ENCODE results near the gene TCEAL5.
"Not testable (repeated sequence)": the region's sequence is repeated elsewhere in the genome, so short reads cannot be mapped to it uniquely, and the experiment has no call there.

TCEAL5 gene

DNA sequence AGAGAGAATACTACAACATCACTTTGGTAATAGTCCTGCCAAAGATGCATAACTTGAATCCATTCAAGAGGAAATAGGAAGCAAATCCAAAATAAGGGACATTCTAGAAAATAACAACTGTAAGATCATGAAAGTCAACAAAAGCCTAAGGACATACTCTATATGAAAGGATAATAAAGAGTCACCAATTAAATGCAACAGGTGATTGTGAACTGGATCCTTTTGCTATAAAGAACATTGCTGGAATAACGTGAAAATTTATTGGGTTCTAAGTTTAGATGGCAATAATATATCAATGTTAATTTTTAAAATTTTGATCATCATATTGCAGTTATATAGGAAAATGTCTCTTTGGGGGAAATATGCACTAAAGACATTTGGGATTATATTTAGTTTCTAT lies 41.7 kb downstream of the TCEAL5 start:
- DNase-seq (ENCODE audit: low read depth): no peak

DNA sequence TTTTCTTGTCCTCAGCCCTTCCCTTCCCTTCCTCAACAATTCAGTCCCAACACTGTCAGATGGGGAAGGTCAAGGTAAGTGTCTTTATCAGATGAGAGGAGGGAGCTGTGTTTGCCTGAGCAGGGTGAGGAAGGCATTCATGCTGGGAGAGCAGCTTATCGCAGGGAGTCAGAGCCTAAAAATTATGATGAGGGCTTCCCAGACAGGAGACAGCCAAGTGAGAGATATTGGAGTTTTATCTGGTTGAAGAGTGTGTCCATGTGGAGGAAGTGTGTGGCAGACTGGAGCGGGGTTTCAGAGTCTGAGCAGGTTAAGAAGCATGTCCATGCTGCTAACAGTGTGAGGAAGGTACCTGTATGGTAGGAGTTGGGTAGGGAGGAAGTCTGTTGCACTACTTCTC lies 43.3 kb downstream of the TCEAL5 start:
- no peak for DNase-seq (ENCODE audit: low read depth)

GRCh38 chrX:103225918-103226317 lies 50.6 kb downstream of the TCEAL5 start:
- not testable (repeated sequence) for DNase-seq (ENCODE audit: low read depth)

Data from fibroblast of the conjunctiva (primary cell).